ENCODE results near the gene RNF157. TPM values are rescaled to one million over a fixed set of nuclear protein-coding genes. Genes with fewer than 3 reads are reported as not detected.
A peak's percentile ranks its signal among the peaks of the same experiment; 100 is the strongest.

RNF157 gene
- total and polyA plus RNA-seq, 2 of the 13 experiments (the other 11 are each of a cell fraction or from before 2014, with no cell fraction given): 0.44 to 1.5 TPM

DNA sequence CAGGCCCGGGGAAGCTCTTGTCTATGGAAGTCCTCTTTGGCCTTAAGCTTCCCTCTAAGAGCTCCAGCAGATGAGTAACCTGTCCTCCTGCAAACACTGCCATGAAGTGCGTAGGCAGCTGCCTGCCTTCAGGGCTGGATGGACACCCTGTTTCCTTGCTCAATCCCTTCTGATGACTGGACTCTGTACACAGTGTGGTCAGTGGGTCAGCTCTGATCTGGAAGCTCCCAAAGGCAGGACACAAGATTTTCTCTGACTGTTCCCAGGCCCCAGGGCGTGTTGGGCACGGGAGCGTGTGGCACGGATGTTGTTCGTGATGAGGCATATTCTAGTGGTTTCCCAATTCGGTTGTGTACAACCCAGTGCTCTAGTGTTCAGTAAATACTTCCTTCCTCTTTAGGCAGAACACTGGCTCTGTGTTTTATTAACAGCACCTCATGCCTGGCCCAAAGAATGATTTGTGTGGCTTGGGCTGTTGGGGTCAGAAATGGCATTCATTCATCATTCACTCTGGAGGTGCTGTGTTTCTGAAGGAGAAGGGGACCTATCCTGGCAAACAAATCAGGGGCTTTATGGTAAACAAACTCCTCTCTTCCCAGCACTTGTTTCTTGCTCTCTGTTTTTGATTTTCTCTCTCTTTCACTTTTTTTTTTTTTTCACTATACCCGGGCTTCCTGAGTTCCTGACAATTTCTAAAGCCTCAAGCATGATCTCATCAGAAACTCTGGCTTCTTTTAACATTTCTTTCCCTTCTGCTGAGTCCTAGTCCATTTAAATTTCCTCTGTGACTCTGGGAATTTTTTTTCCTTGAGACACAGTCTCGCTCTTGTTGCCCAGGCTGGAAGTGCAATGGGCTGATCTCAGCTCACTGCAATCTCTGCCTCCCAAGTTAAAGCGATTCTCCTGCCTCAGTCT is 12.0 kb upstream of the RNF157 start (continued):
- TF ChIP-seq KAT7 (CRISPR knock-in tag; IDR thresholded peaks at IDR 0.05; ENCODE audit: borderline replicate concordance) (peak; percentile 47; the same call in 1 of the 2 replicates), EEA1 (CRISPR knock-in tag; IDR thresholded peaks at IDR 0.05; ENCODE audit: borderline replicate concordance) (no peak), ZNF3 (CRISPR knock-in tag; IDR thresholded peaks at IDR 0.05) (no peak; the same call in 1 of the 2 replicates), CENPBD1 (CRISPR knock-in tag; IDR thresholded peaks at IDR 0.05; ENCODE audit: borderline replicate concordance, low read depth) (0 out of 2 replicates have a peak, but pooled peaks have one; percentile 74), SMAD9 (CRISPR knock-in tag; IDR thresholded peaks at IDR 0.05) (no peak), ZNF580 (CRISPR knock-in tag; IDR thresholded peaks at IDR 0.05; ENCODE audit: borderline replicate concordance, low read depth) (peak; percentile 94; the same call in 1 of the 2 replicates), SRSF1 (optimal IDR thresholded peaks at IDR 0.05; ENCODE audit: low read depth, low read length) (no peak), POLR2AphosphoS5 (IDR thresholded peaks at IDR 0.05; ENCODE audit: low read depth, low read length) (no peak), ZNF607 (CRISPR knock-in tag; IDR thresholded peaks at IDR 0.05; ENCODE audit: borderline replicate concordance) (peak; percentile 30; the same call in 1 of the 2 replicates), HNF4A (CRISPR knock-in tag; IDR thresholded peaks at IDR 0.05) (peak; percentile 88), ZNF274 (CRISPR knock-in tag; IDR thresholded peaks at IDR 0.05) (no peak), TCF7 (IDR thresholded peaks at IDR 0.05; ENCODE audit: low read depth) (peak; percentile 79; the same call in 1 of the 2 replicates), ATM (IDR thresholded peaks at IDR 0.05; ENCODE audit: borderline replicate concordance) (no peak), CENPT (CRISPR knock-in tag; IDR thresholded peaks at IDR 0.05; ENCODE audit: low read depth) (no peak), MXD4 (CRISPR knock-in tag; IDR thresholded peaks at IDR 0.05) (no peak; the same call in 1 of the 2 replicates), CCDC6 (CRISPR knock-in tag; IDR thresholded peaks at IDR 0.05) (peak; percentile 65; the same call in 1 of the 2 replicates), ZZZ3 (CRISPR knock-in tag; IDR thresholded peaks at IDR 0.05; ENCODE audit: borderline replicate concordance) (no peak; the same call in 1 of the 2 replicates), ZNF766 (CRISPR knock-in tag; IDR thresholded peaks at IDR 0.05; ENCODE audit: borderline replicate concordance) (peak; percentile 85; the same call in 1 of the 2 replicates), MLX (CRISPR knock-in tag; IDR thresholded peaks at IDR 0.05) (peak; percentile 80), MED8 (CRISPR knock-in tag; IDR thresholded peaks at IDR 0.05; ENCODE audit: insufficient replicate concordance) (no peak), SIN3A (IDR thresholded peaks at IDR 0.05; ENCODE audit: borderline replicate concordance, low read depth, low read length) (peak; percentile 65; the same call in 1 of the 2 replicates)
- TF ChIP-seq, protein P1, sequence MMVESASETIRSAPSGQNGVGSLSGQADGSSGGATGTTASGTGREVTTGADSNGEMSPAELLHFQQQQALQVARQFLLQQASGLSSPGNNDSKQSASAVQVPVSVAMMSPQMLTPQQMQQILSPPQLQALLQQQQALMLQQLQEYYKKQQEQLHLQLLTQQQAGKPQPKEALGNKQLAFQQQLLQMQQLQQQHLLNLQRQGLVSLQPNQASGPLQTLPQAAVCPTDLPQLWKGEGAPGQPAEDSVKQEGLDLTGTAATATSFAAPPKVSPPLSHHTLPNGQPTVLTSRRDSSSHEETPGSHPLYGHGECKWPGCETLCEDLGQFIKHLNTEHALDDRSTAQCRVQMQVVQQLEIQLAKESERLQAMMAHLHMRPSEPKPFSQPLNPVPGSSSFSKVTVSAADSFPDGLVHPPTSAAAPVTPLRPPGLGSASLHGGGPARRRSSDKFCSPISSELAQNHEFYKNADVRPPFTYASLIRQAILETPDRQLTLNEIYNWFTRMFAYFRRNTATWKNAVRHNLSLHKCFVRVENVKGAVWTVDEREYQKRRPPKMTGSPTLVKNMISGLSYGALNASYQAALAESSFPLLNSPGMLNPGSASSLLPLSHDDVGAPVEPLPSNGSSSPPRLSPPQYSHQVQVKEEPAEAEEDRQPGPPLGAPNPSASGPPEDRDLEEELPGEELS (CRISPR knock-in tag; IDR thresholded peaks at IDR 0.05): peak; percentile 87
- TF ChIP-seq, protein P2, sequence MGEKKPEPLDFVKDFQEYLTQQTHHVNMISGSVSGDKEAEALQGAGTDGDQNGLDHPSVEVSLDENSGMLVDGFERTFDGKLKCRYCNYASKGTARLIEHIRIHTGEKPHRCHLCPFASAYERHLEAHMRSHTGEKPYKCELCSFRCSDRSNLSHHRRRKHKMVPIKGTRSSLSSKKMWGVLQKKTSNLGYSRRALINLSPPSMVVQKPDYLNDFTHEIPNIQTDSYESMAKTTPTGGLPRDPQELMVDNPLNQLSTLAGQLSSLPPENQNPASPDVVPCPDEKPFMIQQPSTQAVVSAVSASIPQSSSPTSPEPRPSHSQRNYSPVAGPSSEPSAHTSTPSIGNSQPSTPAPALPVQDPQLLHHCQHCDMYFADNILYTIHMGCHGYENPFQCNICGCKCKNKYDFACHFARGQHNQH (CRISPR knock-in tag; IDR thresholded peaks at IDR 0.05): peak; percentile 92; the same call in 1 of the 2 replicates
